Measurements from ENCODE around the gene RIPOR2. TPM values are rescaled to one million over a fixed set of nuclear protein-coding genes. Genes with fewer than 3 reads are reported as not detected.
A peak's percentile ranks its signal among the peaks of the same experiment; 100 is the strongest.

The RIPOR2 gene
- total RNA-seq, 2 experiments from 2014 or later = 88.3 to 96.3 TPM

DNA sequence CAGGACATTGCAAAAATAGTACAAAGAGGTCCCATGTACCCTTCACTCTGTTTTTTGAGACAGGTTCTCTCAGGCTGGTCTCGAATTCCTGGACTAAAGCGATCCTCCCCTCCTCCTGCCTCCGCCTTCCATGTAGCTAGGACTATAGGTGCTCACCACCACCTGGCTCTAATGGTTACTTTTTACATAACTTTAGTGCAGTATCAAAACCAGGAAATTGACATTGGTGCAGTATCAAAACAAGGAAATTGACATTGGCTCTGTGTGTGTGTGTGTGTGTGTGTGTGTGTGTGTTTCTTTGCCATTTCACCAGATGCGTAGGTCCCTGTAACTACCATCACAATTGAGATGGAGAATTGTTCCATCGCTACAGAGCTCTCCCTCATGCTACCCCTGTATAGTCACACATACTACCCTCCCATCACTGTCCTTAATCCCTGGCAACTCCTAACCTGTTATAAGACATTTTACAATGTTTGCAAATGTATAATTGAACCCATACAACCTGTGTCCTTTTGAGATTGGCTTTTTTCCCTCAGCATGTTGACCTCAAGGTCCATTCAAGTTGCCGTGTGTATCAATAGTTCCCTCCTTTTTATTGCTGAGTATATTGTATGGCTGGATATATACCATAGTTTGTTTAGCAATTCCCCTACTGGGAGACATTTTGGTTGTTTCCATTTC is 28.3 kb upstream of the RIPOR2 start:
- Mint-ChIP-seq H3K27ac (no peak overlapping the region), H3K4me3 (no peak overlapping the region), H3K27me3 (no peaks in the 10 kb centered on the region), H3K9me3 (peaks cover 5% of the 10 kb centered on the region), H3K4me1 (ENCODE audit: low read depth) (peaks cover 61% of the 10 kb centered on the region), H3K36me3 (ENCODE audit: low read depth) (peaks cover 20% of the 10 kb centered on the region)
- CTCF ChIA-PET = interaction anchor here (1.2 to 2.4 kb wide), 2 partner anchors 10 to 30 kb away, joined by 4 to 7 read pairs; no protein-coding TSS in a partner anchor
- intact Hi-C loops (cut with micrococcal nuclease) = no loop called here
- TF ChIP-seq, protein P1, sequence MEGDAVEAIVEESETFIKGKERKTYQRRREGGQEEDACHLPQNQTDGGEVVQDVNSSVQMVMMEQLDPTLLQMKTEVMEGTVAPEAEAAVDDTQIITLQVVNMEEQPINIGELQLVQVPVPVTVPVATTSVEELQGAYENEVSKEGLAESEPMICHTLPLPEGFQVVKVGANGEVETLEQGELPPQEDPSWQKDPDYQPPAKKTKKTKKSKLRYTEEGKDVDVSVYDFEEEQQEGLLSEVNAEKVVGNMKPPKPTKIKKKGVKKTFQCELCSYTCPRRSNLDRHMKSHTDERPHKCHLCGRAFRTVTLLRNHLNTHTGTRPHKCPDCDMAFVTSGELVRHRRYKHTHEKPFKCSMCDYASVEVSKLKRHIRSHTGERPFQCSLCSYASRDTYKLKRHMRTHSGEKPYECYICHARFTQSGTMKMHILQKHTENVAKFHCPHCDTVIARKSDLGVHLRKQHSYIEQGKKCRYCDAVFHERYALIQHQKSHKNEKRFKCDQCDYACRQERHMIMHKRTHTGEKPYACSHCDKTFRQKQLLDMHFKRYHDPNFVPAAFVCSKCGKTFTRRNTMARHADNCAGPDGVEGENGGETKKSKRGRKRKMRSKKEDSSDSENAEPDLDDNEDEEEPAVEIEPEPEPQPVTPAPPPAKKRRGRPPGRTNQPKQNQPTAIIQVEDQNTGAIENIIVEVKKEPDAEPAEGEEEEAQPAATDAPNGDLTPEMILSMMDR (IDR thresholded peaks at IDR 0.05) = no peak
- DNase-seq (no peak), ATAC-seq (no peak)
- POLR2A ChIA-PET = interaction anchor here (1.0 to 3.3 kb wide), 2 partner anchors 11 to 20 kb away, joined by 3 to 14 read pairs; no protein-coding TSS in a partner anchor

DNA sequence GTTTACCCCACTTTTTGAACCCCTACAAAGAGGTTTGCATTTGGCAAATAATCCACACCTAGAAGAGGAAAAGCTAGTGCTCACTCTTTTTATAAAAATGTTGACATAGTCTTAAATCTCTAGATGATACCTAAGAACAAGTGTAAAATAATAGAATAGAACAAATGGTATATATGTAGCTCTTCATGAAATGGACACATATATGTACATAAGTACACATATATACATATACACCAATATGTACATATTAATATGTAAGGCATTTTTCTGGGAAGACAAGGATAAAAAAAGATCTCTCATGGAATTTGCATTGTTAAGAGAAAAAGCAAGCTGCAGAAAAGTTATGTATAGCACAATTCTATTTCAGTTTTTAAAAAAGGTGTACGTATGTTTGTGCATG is 27.6 kb upstream of the RIPOR2 start:
- DNase-seq (no peak), ATAC-seq (no peak)
- Mint-ChIP-seq H3K9me3 (peaks cover 5% of the 10 kb centered on the region), H3K4me3 (no peak overlapping the region), H3K36me3 (ENCODE audit: low read depth) (peaks cover 22% of the 10 kb centered on the region), H3K4me1 (ENCODE audit: low read depth) (peaks cover 61% of the 10 kb centered on the region), H3K27me3 (no peaks in the 10 kb centered on the region), H3K27ac (no peak overlapping the region)
- ChIA-PET POLR2A (interaction anchor here (1.0 to 3.3 kb wide), 3 partner anchors 8 to 21 kb away, joined by 3 to 16 read pairs (median 14); no protein-coding TSS in a partner anchor), CTCF (interaction anchor here (1.2 to 3.3 kb wide), 4 partner anchors 9 to 55 kb away, joined by 4 to 18 read pairs (median 8); no protein-coding TSS in a partner anchor)
- intact Hi-C loops (cut with micrococcal nuclease) = no loop called here
- TF ChIP-seq, protein P1 (IDR thresholded peaks at IDR 0.05) = no peak

DNA sequence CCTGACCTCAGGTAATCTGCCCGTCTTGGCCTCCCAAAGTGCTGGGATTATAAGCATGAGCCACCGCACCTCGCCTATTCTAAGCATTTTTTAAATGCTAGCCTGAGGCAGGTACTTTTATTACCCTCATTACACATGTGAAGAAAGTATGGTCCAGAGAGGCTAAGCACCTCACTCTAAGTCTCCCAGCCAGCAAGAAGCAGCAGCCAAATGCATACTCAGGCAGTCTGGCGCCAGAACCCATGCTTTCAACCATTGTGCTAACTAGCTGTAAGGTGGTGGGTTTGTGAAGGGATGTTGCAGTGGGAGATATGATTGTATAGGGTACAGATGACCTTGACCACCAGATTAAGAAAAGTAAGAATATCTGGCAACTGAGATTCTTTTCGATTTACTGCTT is 26.1 kb upstream of the RIPOR2 start:
- no peak for ATAC-seq
- no peak overlapping the region for H3K27ac Mint-ChIP-seq
- no peaks in the 10 kb centered on the region for H3K27me3 Mint-ChIP-seq
- peaks cover 5% of the 10 kb centered on the region for H3K9me3 Mint-ChIP-seq
- intact Hi-C loops (cut with micrococcal nuclease) = no loop called here
- TF ChIP-seq, protein P1 (IDR thresholded peaks at IDR 0.05) = no peak
- ChIA-PET CTCF (interaction anchor here (0.9 to 3.3 kb wide), 8 partner anchors 9 to 105 kb away, joined by 3 to 18 read pairs (median 6); no protein-coding TSS in a partner anchor), POLR2A (interaction anchor here (0.8 to 3.3 kb wide), 5 partner anchors 9 to 79 kb away, joined by 3 to 16 read pairs (median 4); no protein-coding TSS in a partner anchor)
- peaks cover 23% of the 10 kb centered on the region for H3K36me3 Mint-ChIP-seq (ENCODE audit: low read depth)
- DNase-seq = no peak
- H3K4me3 Mint-ChIP-seq = no peak overlapping the region
- peaks cover 64% of the 10 kb centered on the region for H3K4me1 Mint-ChIP-seq (ENCODE audit: low read depth)

DNA sequence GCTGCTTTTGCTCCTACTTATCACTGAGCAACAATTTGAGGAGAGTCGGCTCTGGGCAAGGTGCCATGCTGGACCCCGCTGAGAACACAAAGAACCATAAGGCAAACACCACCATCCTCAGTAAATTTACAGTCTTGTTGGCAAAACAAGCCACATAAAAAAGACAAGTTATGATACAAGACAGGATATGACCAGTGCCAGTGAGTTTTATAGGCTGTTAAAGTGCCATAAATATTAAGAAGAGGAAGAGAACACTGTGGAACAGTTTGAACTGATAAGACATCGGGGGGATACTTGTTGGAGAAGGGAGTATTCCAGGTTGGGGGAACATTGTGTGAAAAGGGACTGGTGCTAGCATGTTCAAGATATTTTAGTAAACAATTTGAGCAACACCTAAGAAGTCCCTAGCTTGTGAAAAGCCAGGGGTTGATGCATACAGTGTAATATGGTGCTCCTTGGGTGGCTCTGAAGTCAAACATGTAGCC is 25.3 kb upstream of the RIPOR2 start:
- Mint-ChIP-seq H3K9me3 (peaks cover 5% of the 10 kb centered on the region), H3K36me3 (ENCODE audit: low read depth) (peaks cover 23% of the 10 kb centered on the region), H3K4me1 (ENCODE audit: low read depth) (peaks cover 69% of the 10 kb centered on the region), H3K4me3 (peak overlapping the region; percentile 34), H3K27me3 (no peaks in the 10 kb centered on the region), H3K27ac (peak overlapping the region; percentile 77)
- ATAC-seq = peak; percentile 52
- intact Hi-C loops (cut with micrococcal nuclease) = no loop called here
- DNase-seq = no peak
- ChIA-PET POLR2A (interaction anchor here (1.0 to 3.3 kb wide), 6 partner anchors 9 to 56 kb away, joined by 3 to 16 read pairs (median 4); no protein-coding TSS in a partner anchor), CTCF (interaction anchor here (0.9 to 3.3 kb wide), 6 partner anchors 10 to 57 kb away, joined by 3 to 18 read pairs (median 8); no protein-coding TSS in a partner anchor)
- TF ChIP-seq, protein P1 (IDR thresholded peaks at IDR 0.05) = no peak
